Esophagus muscularis mucosa (tissue), 3 donors: Measurements from ENCODE around the gene DPF3.

Experiments used
- POLR2A ChIP-seq: fragments of 450-650 bp; IDR thresholded peaks from one replicate; pipeline ENCODE4 v1.6.1; 2017; ENCODE audit warnings: antibody characterized with exemption, moderate library complexity, mild to moderate bottlenecking, low read depth
- TF ChIP-seq, protein P1 (sequence below), 3 experiments: fragments of 200-600 bp in 2 of 3; fragments of 450-650 bp in 1 of 3; sonication (generic) in 2 of 3; IDR thresholded peaks; one replicate each; pipeline ENCODE4 v1.5.1; 2017 to 2019; ENCODE audit warnings: antibody characterized with exemption in 3 of 3, mild to moderate bottlenecking in 2 of 3, moderate library complexity in 1 of 3

DNA sequence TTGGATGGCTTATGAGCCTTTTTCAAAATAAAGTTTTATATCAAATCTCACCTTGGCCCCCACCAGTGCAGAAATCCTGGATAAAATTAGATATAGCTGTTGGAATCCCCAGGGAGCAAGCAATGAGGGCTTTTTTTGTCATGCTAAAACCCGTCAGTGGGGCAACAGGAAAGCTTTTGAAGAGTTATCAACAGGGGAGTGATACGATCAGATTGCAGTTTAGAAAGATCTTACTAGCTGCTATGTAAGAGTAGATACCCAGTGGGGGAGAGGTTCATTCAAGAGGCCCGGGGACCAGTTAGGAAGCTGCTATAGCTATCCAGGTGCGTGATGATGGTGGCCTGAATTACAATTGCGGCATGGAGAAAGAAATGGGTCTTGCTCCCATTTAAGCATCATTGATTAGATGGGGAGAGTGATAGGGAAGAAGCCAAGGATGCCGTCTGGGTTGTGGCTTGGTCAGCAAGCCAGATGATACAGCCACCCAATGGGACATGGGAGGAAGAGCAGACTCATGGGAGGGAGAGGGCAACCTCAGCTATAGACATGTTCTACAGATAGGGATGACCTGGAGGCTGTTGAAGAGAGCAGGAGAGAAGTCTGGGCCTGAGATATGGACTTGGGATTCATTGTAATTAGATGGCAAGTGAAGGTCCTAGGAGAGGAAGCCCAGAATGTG is 272.4 kb downstream of the DPF3 start:
- TF ChIP-seq, protein P1, sequence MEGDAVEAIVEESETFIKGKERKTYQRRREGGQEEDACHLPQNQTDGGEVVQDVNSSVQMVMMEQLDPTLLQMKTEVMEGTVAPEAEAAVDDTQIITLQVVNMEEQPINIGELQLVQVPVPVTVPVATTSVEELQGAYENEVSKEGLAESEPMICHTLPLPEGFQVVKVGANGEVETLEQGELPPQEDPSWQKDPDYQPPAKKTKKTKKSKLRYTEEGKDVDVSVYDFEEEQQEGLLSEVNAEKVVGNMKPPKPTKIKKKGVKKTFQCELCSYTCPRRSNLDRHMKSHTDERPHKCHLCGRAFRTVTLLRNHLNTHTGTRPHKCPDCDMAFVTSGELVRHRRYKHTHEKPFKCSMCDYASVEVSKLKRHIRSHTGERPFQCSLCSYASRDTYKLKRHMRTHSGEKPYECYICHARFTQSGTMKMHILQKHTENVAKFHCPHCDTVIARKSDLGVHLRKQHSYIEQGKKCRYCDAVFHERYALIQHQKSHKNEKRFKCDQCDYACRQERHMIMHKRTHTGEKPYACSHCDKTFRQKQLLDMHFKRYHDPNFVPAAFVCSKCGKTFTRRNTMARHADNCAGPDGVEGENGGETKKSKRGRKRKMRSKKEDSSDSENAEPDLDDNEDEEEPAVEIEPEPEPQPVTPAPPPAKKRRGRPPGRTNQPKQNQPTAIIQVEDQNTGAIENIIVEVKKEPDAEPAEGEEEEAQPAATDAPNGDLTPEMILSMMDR (IDR thresholded peaks at IDR 0.05) = no peak
- no peak for TF ChIP-seq POLR2A
